A549 (cell line): ENCODE data around the gene ARPC3. TPM values are rescaled to one million over a fixed set of nuclear protein-coding genes. Genes with fewer than 3 reads are reported as not detected.

ENCODE experiments used
- CBX8 ChIP-seq: fragments of 200-600 bp; sonication (generic); IDR thresholded peaks from 2 replicates; pipeline ENCODE4 v1.6.1; 2016
- CTCF ChIP-seq: fragments of >200 bp; sonication (Bioruptor Twin); formaldehyde crosslinking; IDR thresholded peaks from 3 replicates; pipeline ENCODE4 v1.5.1; 2016
- FOSL2 ChIP-seq, 2 experiments: fragments of 450-650 bp in 1 of 2; fragments of >200 bp in 1 of 2; sonication (Bioruptor Twin) in 1 of 2; formaldehyde crosslinking; IDR thresholded peaks; 2 replicates each; pipeline versions ENCODE4 v1.5.0 to v1.6.1; 2016 to 2020; ENCODE audit warnings: mild to moderate bottlenecking in 1 of 2, moderate library complexity in 1 of 2
- FOXS1 ChIP-seq: fragments of 250-450 bp; sonication (Bioruptor Pico); IDR thresholded peaks from 2 replicates; pipeline ENCODE4 v1.5.0; 2020; ENCODE audit warnings: mild to moderate bottlenecking, moderate library complexity
- GATA3 ChIP-seq: IDR thresholded peaks from 2 replicates; pipeline ENCODE4 v1.6.1; 2012; ENCODE audit warnings: borderline replicate concordance
- HDAC2 ChIP-seq: fragments of 200-600 bp; sonication (generic); IDR thresholded peaks from 2 replicates; pipeline ENCODE4 v1.6.1; 2016
- HOXA7 ChIP-seq: fragments of 250-450 bp; sonication (Bioruptor Pico); IDR thresholded peaks from 2 replicates; pipeline ENCODE4 v1.5.0; 2020; ENCODE audit warnings: mild to moderate bottlenecking, moderate library complexity
- HOXB5 ChIP-seq: fragments of 250-450 bp; sonication (Bioruptor Pico); IDR thresholded peaks from 2 replicates; pipeline ENCODE4 v1.5.0; 2020; ENCODE audit warnings: mild to moderate bottlenecking, moderate library complexity
- JUN ChIP-seq, 2 experiments: fragments of >200 bp; sonication (Bioruptor Twin); formaldehyde crosslinking; IDR thresholded peaks; 2 replicates in 1 of 2; 3 replicates in 1 of 2; pipeline ENCODE4 v1.6.1; 2016 to 2017
- NPAS2 ChIP-seq: fragments of 250-450 bp; sonication (Bioruptor Pico); IDR thresholded peaks from 2 replicates; pipeline ENCODE4 v1.8.0; 2022; ENCODE audit warnings: mild to moderate bottlenecking, moderate library complexity, borderline replicate concordance
- NR3C1 ChIP-seq: fragments of >200 bp; sonication (Bioruptor Twin); formaldehyde crosslinking; IDR thresholded peaks from 3 replicates; pipeline ENCODE4 v1.6.1; 2017
- POLR2AphosphoS2 ChIP-seq: conservative IDR thresholded peaks from 2 replicates; pipeline ENCODE4 v1.6.1; 2012; ENCODE audit warnings: low read length, improper control_type of control experiment, inconsistent platforms
- RAD21 ChIP-seq, 2 experiments: fragments of >200 bp in 1 of 2; sonication (Bioruptor Twin) in 1 of 2; formaldehyde crosslinking in 1 of 2; IDR thresholded peaks in 1 of 2; conservative IDR thresholded peaks in 1 of 2; 2 replicates in 1 of 2; 3 replicates in 1 of 2; pipeline ENCODE4 v1.6.1; 2012 to 2018; ENCODE audit warnings: inconsistent platforms in 1 of 2
- RCOR1 ChIP-seq: fragments of 150-350 bp; IDR thresholded peaks from 2 replicates; pipeline ENCODE4 v1.6.1; 2014; ENCODE audit warnings: antibody characterized with exemption, low read length, low read depth
- SREBF2 ChIP-seq: fragments of 450-650 bp; IDR thresholded peaks from 2 replicates; pipeline ENCODE4 v1.6.1; 2014; ENCODE audit warnings: mild to moderate bottlenecking, moderate library complexity
- USF2 ChIP-seq: fragments of 450-650 bp; IDR thresholded peaks from 2 replicates; pipeline ENCODE4 v1.6.1; 2014; ENCODE audit warnings: antibody characterized with exemption
- ZC3H11A ChIP-seq: fragments of 450-650 bp; IDR thresholded peaks from 2 replicates; pipeline ENCODE4 v1.6.1; 2014; ENCODE audit warnings: antibody characterized with exemption, mild to moderate bottlenecking
- ZSCAN20 ChIP-seq: fragments of 250-450 bp; sonication (Bioruptor Pico); IDR thresholded peaks from 2 replicates; pipeline ENCODE4 v1.8.0; 2022; ENCODE audit warnings: mild to moderate bottlenecking, moderate library complexity
- polyA plus RNA-seq, 4 experiments: library from polyadenylated mRNA; depleted of rRNA in 3 of 4; stranded (reverse); fragments of >200 nt; fragmentation: RNase III in 1 of 4; extraction: RNeasy Plus Mini Kit Qiagen cat#74134 plus additional on column Dnase treatment in 1 of 4; gene quantifications; 2 replicates in 3 of 4; 3 replicates in 1 of 4; pipeline ENCODE4 v1.2.3, GENCODE V29; 2011 to 2017
- TF ChIP-seq, protein P1 (sequence below): fragments of 150-350 bp; IDR thresholded peaks from 2 replicates; pipeline ENCODE4 v1.6.1; 2014; ENCODE audit warnings: low read depth, mild to moderate bottlenecking, low read length
- TF ChIP-seq, protein P2 (sequence below): IDR thresholded peaks from 2 replicates; pipeline ENCODE4 v1.6.1; 2012; ENCODE audit warnings: low read depth, borderline replicate concordance
- TF ChIP-seq, protein P3 (sequence below): fragments of 250-450 bp; sonication (Bioruptor Pico); IDR thresholded peaks from 2 replicates; pipeline ENCODE4 v1.5.0; 2020; ENCODE audit warnings: low read depth, mild to moderate bottlenecking, moderate library complexity
- TF ChIP-seq, protein P4 (sequence below): fragments of >200 bp; sonication (Bioruptor Twin); formaldehyde crosslinking; IDR thresholded peaks from 3 replicates; pipeline ENCODE4 v1.6.1; 2016

Gene ARPC3
- polyA plus RNA-seq, 2 of the 4 experiments (the other 2 are of a cell fraction) = 83.3 to 718 TPM

GRCh38 chr12:110449799-110450497, at the start of gene ARPC3 (continued):
- TF ChIP-seq SREBF2 = no peak
- TF ChIP-seq GATA3 = no peak
- no peak for TF ChIP-seq CBX8
- TF ChIP-seq, protein P1, sequence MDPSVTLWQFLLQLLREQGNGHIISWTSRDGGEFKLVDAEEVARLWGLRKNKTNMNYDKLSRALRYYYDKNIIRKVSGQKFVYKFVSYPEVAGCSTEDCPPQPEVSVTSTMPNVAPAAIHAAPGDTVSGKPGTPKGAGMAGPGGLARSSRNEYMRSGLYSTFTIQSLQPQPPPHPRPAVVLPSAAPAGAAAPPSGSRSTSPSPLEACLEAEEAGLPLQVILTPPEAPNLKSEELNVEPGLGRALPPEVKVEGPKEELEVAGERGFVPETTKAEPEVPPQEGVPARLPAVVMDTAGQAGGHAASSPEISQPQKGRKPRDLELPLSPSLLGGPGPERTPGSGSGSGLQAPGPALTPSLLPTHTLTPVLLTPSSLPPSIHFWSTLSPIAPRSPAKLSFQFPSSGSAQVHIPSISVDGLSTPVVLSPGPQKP = no peak
- TF ChIP-seq, protein P2, sequence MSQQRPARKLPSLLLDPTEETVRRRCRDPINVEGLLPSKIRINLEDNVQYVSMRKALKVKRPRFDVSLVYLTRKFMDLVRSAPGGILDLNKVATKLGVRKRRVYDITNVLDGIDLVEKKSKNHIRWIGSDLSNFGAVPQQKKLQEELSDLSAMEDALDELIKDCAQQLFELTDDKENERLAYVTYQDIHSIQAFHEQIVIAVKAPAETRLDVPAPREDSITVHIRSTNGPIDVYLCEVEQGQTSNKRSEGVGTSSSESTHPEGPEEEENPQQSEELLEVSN = no peak; the same call in 1 of the 2 replicates
- TF ChIP-seq NR3C1 = no peak
- TF ChIP-seq FOXS1 (CRISPR knock-in tag) = no peak
- no peak for TF ChIP-seq POLR2AphosphoS2
- no peak for TF ChIP-seq FOSL2 (IDR thresholded peaks at IDR 0.05)
- no peak for TF ChIP-seq FOSL2 (CRISPR knock-in tag; IDR thresholded peaks at IDR 0.05)
- no peak for TF ChIP-seq HOXA7 (CRISPR knock-in tag)
- TF ChIP-seq ZSCAN20 (CRISPR knock-in tag) = no peak
- no peak for TF ChIP-seq HDAC2
- TF ChIP-seq HOXB5 = no peak
- no peak for TF ChIP-seq ZC3H11A
- TF ChIP-seq, protein P3, sequence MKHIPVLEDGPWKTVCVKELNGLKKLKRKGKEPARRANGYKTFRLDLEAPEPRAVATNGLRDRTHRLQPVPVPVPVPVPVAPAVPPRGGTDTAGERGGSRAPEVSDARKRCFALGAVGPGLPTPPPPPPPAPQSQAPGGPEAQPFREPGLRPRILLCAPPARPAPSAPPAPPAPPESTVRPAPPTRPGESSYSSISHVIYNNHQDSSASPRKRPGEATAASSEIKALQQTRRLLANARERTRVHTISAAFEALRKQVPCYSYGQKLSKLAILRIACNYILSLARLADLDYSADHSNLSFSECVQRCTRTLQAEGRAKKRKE = no peak
- TF ChIP-seq JUN (IDR thresholded peaks at IDR 0.05) = peak; percentile 47 to 85; a peak in 4 of 5 replicates
- TF ChIP-seq, protein P4, sequence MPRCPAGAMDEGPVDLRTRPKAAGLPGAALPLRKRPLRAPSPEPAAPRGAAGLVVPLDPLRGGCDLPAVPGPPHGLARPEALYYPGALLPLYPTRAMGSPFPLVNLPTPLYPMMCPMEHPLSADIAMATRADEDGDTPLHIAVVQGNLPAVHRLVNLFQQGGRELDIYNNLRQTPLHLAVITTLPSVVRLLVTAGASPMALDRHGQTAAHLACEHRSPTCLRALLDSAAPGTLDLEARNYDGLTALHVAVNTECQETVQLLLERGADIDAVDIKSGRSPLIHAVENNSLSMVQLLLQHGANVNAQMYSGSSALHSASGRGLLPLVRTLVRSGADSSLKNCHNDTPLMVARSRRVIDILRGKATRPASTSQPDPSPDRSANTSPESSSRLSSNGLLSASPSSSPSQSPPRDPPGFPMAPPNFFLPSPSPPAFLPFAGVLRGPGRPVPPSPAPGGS = peak; percentile 68; the same call in 1 of the 3 replicates
- TF ChIP-seq USF2 = no peak
- TF ChIP-seq RAD21 (conservative IDR thresholded peaks at IDR 0.05 in 1 of 2, IDR thresholded peaks at IDR 0.05 in 1 of 2) = peak; percentile 84 to 89
- no peak for TF ChIP-seq RCOR1
- TF ChIP-seq NPAS2 (CRISPR knock-in tag) = no peak
- peak; percentile 73 for TF ChIP-seq CTCF
